GOT3 (cell line): ENCODE results near the gene ANAPC1.
"Not testable (repeated sequence)": the region's sequence is repeated elsewhere in the genome, so short reads cannot be mapped to it uniquely, and the experiment has no call there.

Source experiments
- DNase-seq: peaks from one replicate; lab custom pipeline; 2025; ENCODE audit warnings: mixed read lengths; lab: John Stamatoyannopoulos, UW

The ANAPC1 gene

GRCh38 chr2:111812970-111813622, 70.9 kb downstream of the ANAPC1 start:
- DNase-seq: not testable (repeated sequence)

DNA sequence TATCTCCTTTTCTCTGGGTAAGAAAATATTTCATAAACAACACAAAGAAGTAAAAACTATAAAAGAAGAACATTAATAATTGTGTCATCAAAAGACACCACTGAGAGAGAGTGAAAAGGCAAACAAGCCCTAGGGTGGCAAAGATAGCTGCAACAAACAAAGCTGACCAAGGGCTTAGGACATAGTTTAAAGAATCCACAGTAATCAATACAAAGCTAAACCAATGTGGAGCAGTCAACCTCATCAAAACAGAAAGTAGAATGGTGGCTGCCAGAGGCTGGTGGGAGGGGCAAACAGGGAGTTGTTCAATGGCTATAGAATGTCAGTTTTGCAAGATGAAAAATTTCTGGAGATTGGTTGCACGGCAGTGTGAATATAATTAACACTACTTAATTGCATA, 93.4 kb downstream of the ANAPC1 start:
- DNase-seq: not testable (repeated sequence)

GRCh38 chr2:111784081-111784480, 99.9 kb downstream of the ANAPC1 start:
- not testable (repeated sequence) for DNase-seq

DNA sequence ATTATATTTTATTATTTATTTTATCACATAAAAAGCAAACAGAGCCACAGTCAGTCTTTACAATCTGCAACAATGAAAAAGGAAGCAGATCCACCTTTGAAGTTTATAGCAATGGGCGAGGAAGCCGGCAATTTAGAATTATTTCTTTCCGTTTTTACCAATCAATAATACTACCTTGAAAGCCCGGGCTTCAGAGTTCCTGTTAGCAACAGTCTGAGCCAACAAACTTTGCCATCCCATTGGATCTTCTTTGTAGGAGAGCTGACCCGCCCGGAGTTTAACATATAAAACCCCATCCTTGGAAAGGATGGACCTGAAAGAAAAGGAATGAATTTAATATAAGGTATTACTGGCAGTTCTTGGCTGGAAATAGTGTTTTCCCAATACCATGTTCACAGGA, 101.8 kb downstream of the ANAPC1 start:
- not testable (repeated sequence) for DNase-seq

DNA sequence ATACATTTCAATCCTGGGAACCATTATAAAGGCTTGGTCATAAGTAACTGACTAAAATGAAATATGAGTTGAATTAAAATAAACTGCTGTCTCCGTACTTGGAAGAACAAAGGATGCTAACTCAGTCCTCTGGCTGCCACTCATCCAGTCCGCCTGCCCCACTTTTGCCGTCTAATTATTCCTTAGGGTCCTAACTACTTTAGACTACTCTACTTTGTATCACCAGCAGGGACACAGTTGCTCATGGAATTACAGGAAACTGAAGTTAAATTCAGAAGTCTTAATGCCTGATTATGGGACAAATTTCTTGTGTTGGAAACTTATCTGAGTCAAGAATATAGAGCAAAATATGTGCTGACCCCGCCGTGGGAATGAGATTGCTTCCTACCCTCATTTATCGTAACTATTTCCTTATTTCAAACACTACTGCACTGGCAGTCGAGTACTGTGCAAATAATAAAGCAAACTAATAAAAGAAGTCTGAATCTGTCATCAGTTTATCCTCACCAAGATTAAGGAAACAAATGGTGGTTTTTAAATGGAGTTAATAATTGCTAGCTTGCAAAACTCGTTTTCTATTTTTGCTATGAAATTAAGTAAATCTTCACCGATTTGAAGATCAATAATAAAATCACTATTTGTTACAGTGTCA, 102.4 kb downstream of the ANAPC1 start:
- not testable (repeated sequence) for DNase-seq

GRCh38 chr2:111777155-111777554, 106.8 kb downstream of the ANAPC1 start:
- DNase-seq: not testable (repeated sequence)

GRCh38 chr2:111776296-111776695, 107.7 kb downstream of the ANAPC1 start:
- not testable (repeated sequence) for DNase-seq

DNA sequence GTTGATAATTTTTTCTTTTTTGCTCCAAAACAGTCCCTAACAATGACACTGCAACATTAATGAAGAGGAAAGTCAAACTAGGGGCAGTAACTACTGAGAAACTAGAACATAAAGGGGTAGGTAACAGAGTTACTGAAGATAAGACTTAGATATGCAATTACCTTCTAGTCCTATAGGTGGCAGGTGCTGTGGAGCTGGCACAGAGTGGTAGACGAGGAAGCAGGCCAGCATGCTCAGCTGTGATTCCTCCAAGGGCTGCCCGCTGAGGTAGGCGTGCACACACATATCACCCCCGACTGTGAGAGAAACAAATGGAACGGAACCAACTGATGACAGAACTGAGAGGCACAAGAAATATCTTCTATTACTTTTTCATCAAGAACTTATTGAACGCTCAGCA, 111.8 kb downstream of the ANAPC1 start:
- DNase-seq: not testable (repeated sequence)

DNA sequence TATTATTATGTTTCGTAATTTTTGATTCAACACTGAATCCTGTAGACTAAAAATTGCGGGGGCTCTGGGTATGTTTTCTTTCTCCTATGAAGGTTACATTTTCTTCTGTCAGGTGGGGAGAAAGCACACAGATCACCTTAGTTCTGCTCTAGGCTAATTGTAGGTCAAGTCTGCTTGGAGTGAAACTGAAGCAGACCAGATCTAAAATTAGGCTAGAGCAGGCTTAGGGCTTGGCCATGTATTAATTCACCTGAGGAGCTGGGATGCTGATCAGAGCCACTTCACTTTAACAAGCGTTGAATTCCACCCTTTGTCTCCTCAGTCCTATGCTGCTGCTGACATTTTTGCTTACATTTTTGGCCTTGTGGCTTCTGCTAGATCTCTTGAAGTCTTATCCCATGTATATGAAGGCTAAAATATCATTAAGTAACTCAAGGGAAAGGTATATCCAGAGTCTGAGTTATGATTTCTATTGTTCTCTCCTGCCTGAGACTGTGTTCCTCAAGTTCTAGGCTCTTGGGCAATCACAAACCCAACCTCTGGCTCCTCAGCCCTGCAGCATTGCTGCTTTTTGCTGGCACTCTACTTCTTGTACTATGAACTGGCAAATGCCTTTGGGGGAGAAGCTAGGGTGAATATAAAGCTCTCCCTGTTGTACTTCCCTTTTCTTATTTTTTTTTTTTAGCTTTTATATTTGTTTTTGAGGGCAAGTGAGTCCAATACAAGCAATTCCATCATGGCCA, 112.9 kb downstream of the ANAPC1 start:
- not testable (repeated sequence) for DNase-seq

GRCh38 chr2:111768266-111769190, 115.5 kb downstream of the ANAPC1 start:
- not testable (repeated sequence) for DNase-seq

DNA sequence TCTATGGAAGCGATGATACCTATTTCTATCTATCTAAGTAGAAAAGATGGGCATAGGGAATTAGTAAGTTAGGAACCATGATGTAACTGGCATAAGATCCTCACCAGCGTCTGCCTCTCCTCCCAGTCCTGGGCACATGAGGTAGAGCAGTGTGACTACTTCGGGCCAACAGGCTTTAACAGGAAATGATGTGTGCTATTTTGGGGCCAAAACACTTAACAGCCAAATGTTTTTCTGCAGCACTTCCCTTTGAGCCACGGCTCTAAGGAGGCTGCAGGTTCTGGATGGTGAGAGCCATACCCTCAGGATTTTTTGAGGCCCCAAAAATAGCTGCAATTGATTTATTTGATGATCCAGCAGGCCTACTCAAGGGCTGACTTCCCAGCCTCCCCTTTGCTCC, 116.9 kb downstream of the ANAPC1 start:
- DNase-seq: not testable (repeated sequence)

- DNase-seq: not testable (repeated sequence)
Measured at GRCh38 chr2:111766295-111766694, 117.7 kb downstream of the ANAPC1 start.

DNA sequence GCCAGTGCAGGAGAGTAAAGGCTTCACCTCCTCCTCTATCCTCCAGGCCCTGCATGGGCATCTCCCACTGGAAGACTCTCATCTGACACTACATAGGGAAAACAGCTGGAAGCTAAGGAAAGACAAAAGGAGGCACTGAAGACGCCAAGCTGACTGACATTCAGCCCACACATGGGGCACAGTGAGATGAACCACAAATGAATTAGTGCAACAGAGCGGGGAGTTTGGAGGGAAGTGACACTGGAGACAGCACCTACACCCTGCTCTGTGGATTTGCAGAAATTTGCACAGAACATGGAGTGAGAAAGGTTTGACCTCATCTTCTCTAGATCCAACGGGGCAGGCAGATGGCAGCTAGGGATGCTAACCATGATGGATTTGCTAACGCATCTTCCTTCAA, 119.8 kb downstream of the ANAPC1 start:
- not testable (repeated sequence) for DNase-seq

DNA sequence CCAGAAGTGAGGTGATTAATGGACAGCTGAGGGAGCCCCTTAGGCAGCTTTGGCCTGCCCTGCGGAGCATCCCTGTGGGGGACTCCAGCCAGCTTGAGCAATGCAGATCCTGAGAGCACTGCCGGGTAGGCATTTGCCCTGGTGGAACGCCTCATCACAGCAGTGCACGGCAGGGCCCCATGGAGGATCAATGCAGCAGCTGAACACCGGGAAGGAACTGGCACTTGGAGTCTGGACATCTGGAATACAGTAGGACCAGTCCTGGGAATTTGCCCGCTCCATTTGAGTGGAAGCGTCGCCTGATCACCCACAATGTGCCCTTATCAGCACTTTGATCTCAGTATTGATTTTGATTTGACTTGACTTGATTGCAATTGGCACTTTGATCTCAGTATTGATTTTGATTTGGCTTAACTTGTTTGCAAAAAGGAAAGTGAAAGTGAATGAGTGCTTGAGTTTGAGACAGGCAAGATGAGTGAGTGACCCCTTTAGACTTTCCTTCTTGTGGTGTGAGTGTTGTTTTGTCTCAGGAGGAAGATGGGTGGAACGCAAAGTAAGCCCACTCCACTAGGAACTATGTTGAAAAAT, 123.2 kb downstream of the ANAPC1 start:
- DNase-seq: not testable (repeated sequence)

- not testable (repeated sequence) for DNase-seq
Measured at GRCh38 chr2:111752533-111752932, 131.5 kb downstream of the ANAPC1 start.

DNA sequence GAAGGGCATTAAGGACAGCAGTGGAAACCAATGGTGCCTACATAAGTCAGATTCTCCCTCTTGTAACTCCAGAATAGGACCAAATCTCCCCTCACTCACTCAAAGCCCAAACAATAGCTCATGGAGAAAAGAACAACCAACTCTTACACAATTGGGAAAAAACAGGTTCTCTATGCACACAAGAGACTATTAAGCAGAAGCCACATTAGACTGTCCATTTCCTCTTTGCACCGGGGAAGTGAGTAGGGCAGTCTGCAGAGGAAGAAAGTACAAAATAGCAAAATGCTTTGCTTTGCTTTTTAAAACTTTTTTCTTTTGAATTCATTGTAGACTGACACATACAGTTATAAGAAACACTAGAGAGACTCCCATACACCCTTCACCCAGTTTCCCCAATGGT, 133.4 kb downstream of the ANAPC1 start:
- DNase-seq: not testable (repeated sequence)

- DNase-seq: not testable (repeated sequence)
Measured at GRCh38 chr2:111748429-111748828, 135.6 kb downstream of the ANAPC1 start.

GRCh38 chr2:111747410-111748115, 136.4 kb downstream of the ANAPC1 start:
- not testable (repeated sequence) for DNase-seq

GRCh38 chr2:111744751-111745150, 139.2 kb downstream of the ANAPC1 start:
- not testable (repeated sequence) for DNase-seq

GRCh38 chr2:111741517-111741916, 142.5 kb downstream of the ANAPC1 start:
- DNase-seq: not testable (repeated sequence)
